HCT116 (cell line): Measurements from ENCODE around the gene SEC22A. TPM values are rescaled to one million over a fixed set of nuclear protein-coding genes. Genes with fewer than 3 reads are reported as not detected.

ENCODE experiments used
- ATAC-seq: fragments of 200-7000 bp; cut with Tn5 transposase; 2 replicates; pipeline ENCODE4 v1.9.1; 2020; ENCODE audit warnings: mild to moderate bottlenecking, moderate library complexity
- BruUV-seq: library from RNA; stranded (reverse); fragments of 400-500 nt; replicated peaks from 2 replicates; lab custom pipeline; 2021; lab: Mats Ljungman, UMichigan
- CTCF ChIA-PET: fragments of 300-600 bp; sonication (Branson Sonifier 250); formaldehyde crosslinking; loops from one replicate; lab custom pipeline; 2021; ENCODE audit warnings: antibody characterized with exemption; lab: Charles Lee
- POLR2A ChIA-PET: fragments of 300-600, 350-600 bp; sonication (Branson Sonifier 250); formaldehyde crosslinking; loops from one replicate; lab custom pipeline; 2021; ENCODE audit warnings: antibody characterized with exemption; lab: Charles Lee
- RAD21 ChIA-PET, 2 experiments: fragments of 300-600 bp; sonication (Branson Sonifier 250); formaldehyde crosslinking; loops; one replicate each; lab custom pipeline; 2023; ENCODE audit warnings: low total read pairs in 2 of 2; ENCODE audit not compliant: uncharacterized antibody in 2 of 2, unreplicated experiment in 2 of 2, low non-redundant PET in 1 of 2; lab: Charles Lee
- DNase-seq: peaks from one replicate; pipeline ENCODE4 v3.0.0-alpha.2; 2010; ENCODE audit warnings: low read depth, low spot score
- H2AFZ ChIP-seq: fragments of 200-600 bp; shearing (Covaris generic), sonication (generic); 2 replicates; pipeline ENCODE4 v1.6.1; 2017; ENCODE audit warnings: low read depth, mixed run types, mixed read lengths, antibody characterized with exemption, low read length; ENCODE audit not compliant: poor library complexity, severe bottlenecking
- H3K27ac ChIP-seq: 2 replicates; pipeline ENCODE4 v1.5.1; 2012; ENCODE audit warnings: low read depth, low read length
- H3K27me3 ChIP-seq: fragments of 200-600 bp; sonication (generic); 2 replicates; pipeline ENCODE4 v1.6.1; 2016; ENCODE audit warnings: mixed run types, low read length, mixed read lengths; ENCODE audit not compliant: insufficient read depth
- H3K36me3 ChIP-seq, 2 experiments: fragments of 200-500 bp in 1 of 2; fragments of 200-600 bp in 1 of 2; sonication (Bioruptor generic) in 1 of 2; sonication (generic) in 1 of 2; 2 replicates each; pipeline versions ENCODE4 v1.5.1 to v1.6.1; 2014 to 2016; ENCODE audit warnings: low read length in 2 of 2, inconsistent platforms in 1 of 2, mixed read lengths in 1 of 2, mixed run types in 1 of 2; ENCODE audit not compliant: insufficient read depth in 2 of 2, control insufficient read depth in 1 of 2
- H3K4me1 ChIP-seq, 2 experiments: fragments of 200-600 bp in 1 of 2; sonication (generic) in 1 of 2; 2 replicates each; pipeline versions ENCODE4 v1.5.1 to v1.6.1; 2012 to 2017; ENCODE audit warnings: low read length in 2 of 2, inconsistent platforms in 1 of 2, mild to moderate bottlenecking in 1 of 2, mixed read lengths in 1 of 2, mixed run types in 1 of 2, moderate library complexity in 1 of 2; ENCODE audit not compliant: insufficient read depth in 2 of 2, control insufficient read depth in 1 of 2
- H3K4me2 ChIP-seq: fragments of 200-600 bp; sonication (generic); 2 replicates; pipeline ENCODE4 v1.6.1; 2017; ENCODE audit warnings: mixed run types, low read length, mixed read lengths
- H3K4me3 ChIP-seq, 2 experiments: fragments of 200-600 bp in 1 of 2; sonication (generic) in 1 of 2; replicated peaks in 1 of 2; 2 replicates each; pipeline ENCODE4 v1.5.1; 2011 to 2016; ENCODE audit warnings: low read length in 2 of 2, control low read depth in 1 of 2, low read depth in 1 of 2, mild to moderate bottlenecking in 1 of 2, mixed read lengths in 1 of 2, mixed run types in 1 of 2
- H3K79me2 ChIP-seq: fragments of 200-600 bp; sonication (generic); 2 replicates; pipeline ENCODE4 v1.6.1; 2017; ENCODE audit warnings: mild to moderate bottlenecking, mixed run types, low read length, moderate library complexity, mixed read lengths; ENCODE audit not compliant: insufficient read depth
- H3K9ac ChIP-seq: fragments of 200-600 bp; sonication (generic); 2 replicates; pipeline ENCODE4 v1.6.1; 2016; ENCODE audit warnings: low read length, mixed read lengths
- H3K9me2 ChIP-seq: fragments of 200-600 bp; sonication (generic), shearing (Covaris generic); 2 replicates; pipeline ENCODE4 v1.6.1; 2017; ENCODE audit warnings: mixed run types, mild to moderate bottlenecking, moderate library complexity; ENCODE audit not compliant: insufficient read depth
- H3K9me3 ChIP-seq, 2 experiments: fragments of 200-500 bp in 1 of 2; fragments of 200-600 bp in 1 of 2; sonication (Bioruptor generic) in 1 of 2; sonication (generic) in 1 of 2; 2 replicates each; pipeline ENCODE4 v1.6.1; 2014 to 2017; ENCODE audit warnings: low read length in 2 of 2, mixed read lengths in 2 of 2, inconsistent platforms in 1 of 2, low read depth in 1 of 2, mild to moderate bottlenecking in 1 of 2, mixed run types in 1 of 2, moderate library complexity in 1 of 2; ENCODE audit not compliant: control insufficient read depth in 1 of 2, insufficient read depth in 1 of 2
- H4K20me1 ChIP-seq: fragments of 200-600 bp; sonication (generic), shearing (Covaris generic); 2 replicates; pipeline ENCODE4 v1.6.1; 2017; ENCODE audit warnings: mixed run types, mild to moderate bottlenecking, moderate library complexity; ENCODE audit not compliant: insufficient read depth
- CBX3 ChIP-seq: IDR thresholded peaks from 2 replicates; pipeline ENCODE4 v1.6.1; 2012; ENCODE audit warnings: low read depth
- CEBPB ChIP-seq: IDR thresholded peaks from 2 replicates; pipeline ENCODE4 v1.6.1; 2012; ENCODE audit warnings: low read depth
- EGR1 ChIP-seq: IDR thresholded peaks from 2 replicates; pipeline ENCODE4 v1.6.1; 2012; ENCODE audit warnings: low read depth
- ELF1 ChIP-seq: IDR thresholded peaks from 2 replicates; pipeline ENCODE4 v1.6.1; 2012; ENCODE audit warnings: low read depth, borderline replicate concordance
- EZH2 ChIP-seq: fragments of 200-600 bp; sonication (generic); IDR thresholded peaks from 2 replicates; pipeline ENCODE4 v1.6.1; 2017; ENCODE audit warnings: antibody characterized with exemption, mixed run types
- EZH2phosphoT487 ChIP-seq: fragments of 200-600 bp; IDR thresholded peaks from 2 replicates; pipeline ENCODE4 v1.6.1; 2018; ENCODE audit warnings: antibody characterized with exemption, borderline replicate concordance
- POLR2AphosphoS5 ChIP-seq: IDR thresholded peaks from 2 replicates; pipeline ENCODE4 v1.6.1; 2011; ENCODE audit warnings: mild to moderate bottlenecking, low read depth, low read length, moderate library complexity
- RAD21 ChIP-seq: IDR thresholded peaks from 2 replicates; pipeline ENCODE4 v1.6.1; 2012; ENCODE audit warnings: low read depth, mild to moderate bottlenecking
- SIN3A ChIP-seq: IDR thresholded peaks from 2 replicates; pipeline ENCODE4 v1.6.1; 2012; ENCODE audit warnings: low read depth
- SP1 ChIP-seq: IDR thresholded peaks from 2 replicates; pipeline ENCODE4 v1.6.1; 2012; ENCODE audit warnings: low read depth
- SRF ChIP-seq: IDR thresholded peaks from 2 replicates; pipeline ENCODE4 v1.6.1; 2012; ENCODE audit warnings: low read depth
- TCF7L2 ChIP-seq: IDR thresholded peaks from 2 replicates; pipeline ENCODE4 v1.7.0; 2011; ENCODE audit warnings: borderline replicate concordance, inconsistent platforms; ENCODE audit not compliant: insufficient read depth, insufficient read length; ENCODE audit errors: extremely low read depth
- ZFX ChIP-seq: fragments of 450-650 bp; IDR thresholded peaks from 2 replicates; pipeline ENCODE4 v1.6.1; 2017
- intact Hi-C: fragments of 100-400 bp; cut with micrococcal nuclease; formaldehyde crosslinking; loops from 2 replicates; pipeline ENCODE4 v1.10.0; 2022
- total RNA-seq: library from RNA; stranded (reverse); gene quantifications from one replicate; pipeline ENCODE4 v1.2.1, GENCODE V29; 2021; ENCODE audit not compliant: unreplicated experiment
- TF ChIP-seq, protein P1 (sequence below): IDR thresholded peaks from 2 replicates; pipeline ENCODE4 v1.6.1; 2012

SEC22A gene
- total RNA-seq, 1 experiment from 2014 or later = 10.6 TPM

- Histone ChIP-seq H3K4me3 (no peak overlapping the region), H3K4me2 (no peak overlapping the region), H3K9ac (no peak overlapping the region), H3K27ac (no peak overlapping the region), H3K79me2 (no peaks in the 10 kb centered on the region), H3K27me3 (no peaks in the 10 kb centered on the region), H3K36me3 (no peaks in the 10 kb centered on the region), H3K9me3 (no peaks in the 10 kb centered on the region), H4K20me1 (no peaks in the 10 kb centered on the region), H3K9me2 (no peaks in the 10 kb centered on the region), H2AFZ (no peak overlapping the region), H3K4me1 (no peaks in the 10 kb centered on the region)
- ATAC-seq (no peak), DNase-seq (no peak)
- intact Hi-C loops = no loop called here
- CTCF ChIA-PET = no interaction called here
- POLR2A ChIA-PET = no interaction called here
- RAD21 ChIA-PET = no interaction called here
- no TSS peak for BruUV-seq
- TF ChIP-seq SP1 (no peak), SIN3A (no peak), RAD21 (no peak), ELF1 (no peak), EZH2 (no peak)
- TF ChIP-seq, all 23 proteins: peak for 0
Observed at GRCh38 chr3:123300583-123300982, 98.8 kb downstream of the SEC22A start.

- Histone ChIP-seq H3K9me3 (no peaks in the 10 kb centered on the region), H3K27ac (no peak overlapping the region), H3K27me3 (peaks cover 2% of the 10 kb centered on the region; the same call in 1 of the 2 replicates), H3K4me3 (no peak overlapping the region), H2AFZ (no peak overlapping the region), H3K9ac (no peak overlapping the region), H3K4me2 (no peak overlapping the region), H3K9me2 (no peaks in the 10 kb centered on the region), H3K36me3 (no peaks in the 10 kb centered on the region), H3K79me2 (no peaks in the 10 kb centered on the region), H3K4me1 (no peaks in the 10 kb centered on the region), H4K20me1 (no peaks in the 10 kb centered on the region)
- intact Hi-C loops = no loop called here
- no peak for TF ChIP-seq EZH2phosphoT487
- no peak for TF ChIP-seq ELF1
- no peak for TF ChIP-seq EGR1
- TF ChIP-seq, protein P1, sequence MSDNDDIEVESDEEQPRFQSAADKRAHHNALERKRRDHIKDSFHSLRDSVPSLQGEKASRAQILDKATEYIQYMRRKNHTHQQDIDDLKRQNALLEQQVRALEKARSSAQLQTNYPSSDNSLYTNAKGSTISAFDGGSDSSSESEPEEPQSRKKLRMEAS = no peak
- no peak for TF ChIP-seq ZFX
- TF ChIP-seq SP1 = no peak
- TF ChIP-seq TCF7L2 = no peak
- no peak for TF ChIP-seq SRF
- TF ChIP-seq CBX3 = no peak
- no peak for TF ChIP-seq CEBPB
- TF ChIP-seq POLR2AphosphoS5 = no peak
- ATAC-seq = no peak
- DNase-seq = no peak
- POLR2A ChIA-PET = no interaction called here
- CTCF ChIA-PET = no interaction called here
- RAD21 ChIA-PET = no interaction called here
- no TSS peak for BruUV-seq
Observed at GRCh38 chr3:123301331-123302184, 99.8 kb downstream of the SEC22A start.
